ENCODE measurements around the gene SLC9A9.

DNA sequence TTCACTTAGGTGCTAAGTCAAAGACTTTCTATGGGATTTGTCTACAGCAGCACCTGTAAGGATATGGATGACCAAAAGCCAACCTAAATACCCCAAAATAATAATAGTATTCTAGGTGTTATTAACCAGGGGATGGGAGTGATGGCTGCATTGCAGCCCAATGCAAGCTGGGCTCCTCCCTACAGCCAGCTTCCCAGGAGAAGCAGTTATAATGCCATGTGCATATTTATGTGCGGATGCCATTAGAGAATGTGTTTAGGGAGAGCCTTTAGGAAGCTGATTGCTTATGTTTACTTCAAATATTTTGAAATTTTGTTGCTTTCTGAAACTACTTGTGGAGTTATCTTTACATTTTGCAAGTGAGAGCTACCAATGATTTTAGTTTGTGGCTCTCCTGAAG is 491.4 kb downstream of the SLC9A9 start:
- TF ChIP-seq, protein P1, sequence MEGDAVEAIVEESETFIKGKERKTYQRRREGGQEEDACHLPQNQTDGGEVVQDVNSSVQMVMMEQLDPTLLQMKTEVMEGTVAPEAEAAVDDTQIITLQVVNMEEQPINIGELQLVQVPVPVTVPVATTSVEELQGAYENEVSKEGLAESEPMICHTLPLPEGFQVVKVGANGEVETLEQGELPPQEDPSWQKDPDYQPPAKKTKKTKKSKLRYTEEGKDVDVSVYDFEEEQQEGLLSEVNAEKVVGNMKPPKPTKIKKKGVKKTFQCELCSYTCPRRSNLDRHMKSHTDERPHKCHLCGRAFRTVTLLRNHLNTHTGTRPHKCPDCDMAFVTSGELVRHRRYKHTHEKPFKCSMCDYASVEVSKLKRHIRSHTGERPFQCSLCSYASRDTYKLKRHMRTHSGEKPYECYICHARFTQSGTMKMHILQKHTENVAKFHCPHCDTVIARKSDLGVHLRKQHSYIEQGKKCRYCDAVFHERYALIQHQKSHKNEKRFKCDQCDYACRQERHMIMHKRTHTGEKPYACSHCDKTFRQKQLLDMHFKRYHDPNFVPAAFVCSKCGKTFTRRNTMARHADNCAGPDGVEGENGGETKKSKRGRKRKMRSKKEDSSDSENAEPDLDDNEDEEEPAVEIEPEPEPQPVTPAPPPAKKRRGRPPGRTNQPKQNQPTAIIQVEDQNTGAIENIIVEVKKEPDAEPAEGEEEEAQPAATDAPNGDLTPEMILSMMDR (IDR thresholded peaks at IDR 0.05): no peak
- TF ChIP-seq POLR2A (IDR thresholded peaks at IDR 0.05) (no peak), EP300 (IDR thresholded peaks at IDR 0.05) (no peak)
